Natural killer cell (primary cell): Measurements from ENCODE around the gene CFB. TPM values are rescaled to one million over a fixed set of nuclear protein-coding genes. Genes with fewer than 3 reads are reported as not detected.
"Not testable (repeated sequence)": the region's sequence is repeated elsewhere in the genome, so short reads cannot be mapped to it uniquely, and the experiment has no call there.

Experiments
- ATAC-seq, 3 donors: fragments of 150-1000 bp in 2 of 3; fragments of 200-7000 bp in 1 of 3; cut with Tn5 transposase; 1 replicate in 1 of 3; 2 replicates in 2 of 3; pipeline ENCODE4 v1.10.0; 2021; ENCODE audit warnings: mild to moderate bottlenecking in 2 of 3, moderate library complexity in 2 of 3
- DNase-seq, 2 donors: peaks; one replicate each; pipeline versions ENCODE4 v3.0.0 to v3.0.0-alpha.2; 2013 to 2021; ENCODE audit warnings: mixed read lengths in 1 of 2
- H3K27ac ChIP-seq: one replicate; pipeline ENCODE4 v1.5.1; 2013; ENCODE audit warnings: mild to moderate bottlenecking, low read length
- H3K27me3 ChIP-seq: one replicate; pipeline ENCODE4 v1.6.1; 2013; ENCODE audit warnings: low read length; ENCODE audit not compliant: control insufficient read depth, insufficient read depth
- H3K36me3 ChIP-seq: one replicate; pipeline ENCODE4 v1.6.1; 2013; ENCODE audit warnings: low read length; ENCODE audit not compliant: control insufficient read depth, insufficient read depth
- H3K4me1 ChIP-seq: one replicate; pipeline ENCODE4 v1.6.1; 2013; ENCODE audit warnings: low read length; ENCODE audit not compliant: control insufficient read depth, insufficient read depth
- H3K4me3 ChIP-seq: one replicate; pipeline ENCODE4 v1.5.1; 2013; ENCODE audit warnings: low read length
- H3K9me3 ChIP-seq: one replicate; pipeline ENCODE4 v1.6.1; 2013; ENCODE audit warnings: low read length; ENCODE audit not compliant: control insufficient read depth, insufficient read depth
- H3K27ac Mint-ChIP-seq, 2 donors: one replicate each; pipeline ENCODE4 v1.8.0; 2022; ENCODE audit warnings: mild to moderate bottlenecking in 2 of 2, mixed read lengths in 2 of 2, moderate library complexity in 1 of 2
- H3K27me3 Mint-ChIP-seq, 2 donors: one replicate each; pipeline ENCODE4 v1.8.0; 2022; ENCODE audit warnings: low read depth in 2 of 2, mixed read lengths in 2 of 2
- H3K36me3 Mint-ChIP-seq: one replicate; pipeline ENCODE4 v1.8.0; 2022; ENCODE audit warnings: mixed read lengths
- H3K4me1 Mint-ChIP-seq, 2 donors: one replicate each; pipeline ENCODE4 v1.8.0; 2022; ENCODE audit warnings: mixed read lengths in 2 of 2
- H3K4me3 Mint-ChIP-seq: one replicate; pipeline ENCODE4 v1.8.0; 2022; ENCODE audit warnings: mild to moderate bottlenecking, moderate library complexity, mixed read lengths
- H3K9me3 Mint-ChIP-seq, 2 donors: one replicate each; pipeline ENCODE4 v1.8.0; 2022; ENCODE audit warnings: mixed read lengths in 2 of 2
- WGBS: methylation state at CpG from one replicate; pipeline ENCODE4 v1.1.7; 2013; ENCODE audit warnings: missing lambda C conversion rate; ENCODE audit not compliant: insufficient coverage; 5-methylcytosine and 5-hydroxymethylcytosine counted together
- intact Hi-C: fragments of 100-400 bp; cut with micrococcal nuclease; formaldehyde crosslinking; loops from one replicate; pipeline ENCODE4 v1.14.2; 2022
- total RNA-seq, 4 donors: library from RNA; stranded (reverse); fragments of 120-200 nt in 1 of 4; gene quantifications; one replicate each; pipeline versions ENCODE4 v1.2.3 to v1.2.4, GENCODE V29; 2013 to 2022
- TF ChIP-seq, protein P1 (sequence below): fragments of 200-600 bp; IDR thresholded peaks from one replicate; pipeline ENCODE4 v1.8.0; 2022; ENCODE audit warnings: antibody characterized with exemption

Gene CFB
- total RNA-seq, 3 donors from 2014 or later (not counting 1 experiment from before 2014, with no cell fraction given): 0.45 TPM; not detected in 2

- Mint-ChIP-seq H3K36me3 (no peaks in the 10 kb centered on the region), H3K27ac (no peak overlapping the region), H3K4me3 (no peak overlapping the region), H3K4me1 (peaks cover 10 to 19% of the 10 kb centered on the region in 2 donors), H3K9me3 (no peaks in the 10 kb centered on the region), H3K27me3 (peaks cover 0 to 5% of the 10 kb centered on the region in 2 donors)
- TF ChIP-seq, protein P1, sequence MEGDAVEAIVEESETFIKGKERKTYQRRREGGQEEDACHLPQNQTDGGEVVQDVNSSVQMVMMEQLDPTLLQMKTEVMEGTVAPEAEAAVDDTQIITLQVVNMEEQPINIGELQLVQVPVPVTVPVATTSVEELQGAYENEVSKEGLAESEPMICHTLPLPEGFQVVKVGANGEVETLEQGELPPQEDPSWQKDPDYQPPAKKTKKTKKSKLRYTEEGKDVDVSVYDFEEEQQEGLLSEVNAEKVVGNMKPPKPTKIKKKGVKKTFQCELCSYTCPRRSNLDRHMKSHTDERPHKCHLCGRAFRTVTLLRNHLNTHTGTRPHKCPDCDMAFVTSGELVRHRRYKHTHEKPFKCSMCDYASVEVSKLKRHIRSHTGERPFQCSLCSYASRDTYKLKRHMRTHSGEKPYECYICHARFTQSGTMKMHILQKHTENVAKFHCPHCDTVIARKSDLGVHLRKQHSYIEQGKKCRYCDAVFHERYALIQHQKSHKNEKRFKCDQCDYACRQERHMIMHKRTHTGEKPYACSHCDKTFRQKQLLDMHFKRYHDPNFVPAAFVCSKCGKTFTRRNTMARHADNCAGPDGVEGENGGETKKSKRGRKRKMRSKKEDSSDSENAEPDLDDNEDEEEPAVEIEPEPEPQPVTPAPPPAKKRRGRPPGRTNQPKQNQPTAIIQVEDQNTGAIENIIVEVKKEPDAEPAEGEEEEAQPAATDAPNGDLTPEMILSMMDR: no peak
- DNase-seq (no peak), ATAC-seq (no peak)
- Histone ChIP-seq H3K4me1 (peaks cover 17% of the 10 kb centered on the region), H3K9me3 (no peaks in the 10 kb centered on the region), H3K4me3 (no peak overlapping the region), H3K27ac (no peak overlapping the region), H3K27me3 (no peaks in the 10 kb centered on the region), H3K36me3 (no peaks in the 10 kb centered on the region)
- intact Hi-C loops: no loop called here
- 72% methylated on average over 3 of the region's 4 CpGs for WGBS
Measured at GRCh38 chr6:31906122-31906521, 39.8 kb upstream of the CFB start.

DNA sequence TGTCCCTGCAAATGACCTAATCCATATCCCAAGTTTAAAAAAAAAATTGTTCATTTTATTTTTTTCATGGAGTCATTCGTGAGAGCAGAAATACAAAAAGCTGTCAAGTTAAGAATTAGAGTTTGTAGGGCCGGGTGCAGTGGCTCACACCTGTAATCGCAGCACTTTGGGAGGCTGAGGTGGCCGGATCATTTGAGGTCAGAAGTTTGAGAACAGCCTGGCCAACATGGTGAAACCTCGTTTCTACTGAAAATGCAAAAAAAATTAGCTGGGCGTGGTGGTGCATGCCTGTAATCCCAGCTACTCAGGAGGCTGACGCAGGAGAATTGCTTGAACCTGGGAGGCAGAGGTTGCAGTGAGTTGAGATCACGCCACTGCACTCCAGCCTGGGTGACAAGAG, 39.2 kb upstream of the CFB start:
- intact Hi-C loops: not testable (repeated sequence)

DNA sequence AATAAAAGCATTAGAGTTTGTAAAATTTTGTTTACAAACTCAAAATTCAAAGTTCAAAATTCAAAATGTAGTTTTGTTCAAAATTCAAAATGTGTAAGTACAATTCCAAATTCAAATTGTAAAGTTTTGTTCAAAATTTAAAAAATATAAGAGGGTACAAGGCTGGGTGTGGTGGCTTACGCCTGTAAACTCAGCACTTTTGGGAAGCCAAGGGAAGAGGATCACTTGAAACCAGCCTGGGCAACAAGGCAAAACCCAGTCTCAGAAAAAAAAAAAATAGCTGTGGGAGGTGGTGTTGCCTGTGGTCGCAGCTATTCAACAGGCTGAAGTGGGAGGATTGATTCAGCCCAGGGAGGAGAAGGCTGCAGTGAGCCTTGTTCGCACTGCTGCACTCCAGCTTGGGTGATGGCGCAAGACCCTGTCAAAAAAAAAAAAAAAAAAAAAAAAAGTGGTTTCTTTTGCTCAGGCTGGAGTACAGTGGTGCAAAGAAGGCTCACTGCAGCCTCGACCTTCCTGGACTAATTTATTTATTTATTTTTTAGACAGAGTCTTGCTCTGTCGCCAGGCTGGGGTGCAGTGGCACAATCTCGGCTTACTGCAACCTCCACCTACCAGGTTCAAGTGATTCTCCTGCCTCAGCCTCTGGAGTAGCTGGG, 38.6 kb upstream of the CFB start:
- 48% methylated on average over 7 of the region's 7 CpGs for WGBS
- Mint-ChIP-seq H3K4me3 (no peak overlapping the region), H3K4me1 (peaks cover 10% of the 10 kb centered on the region in 2 donors), H3K36me3 (no peaks in the 10 kb centered on the region), H3K9me3 (no peaks in the 10 kb centered on the region), H3K27ac (no peak overlapping the region), H3K27me3 (peaks cover 0 to 6% of the 10 kb centered on the region in 2 donors)
- DNase-seq: no peak
- Histone ChIP-seq H3K4me3 (no peak overlapping the region), H3K27ac (no peak overlapping the region), H3K36me3 (no peaks in the 10 kb centered on the region), H3K9me3 (no peaks in the 10 kb centered on the region), H3K27me3 (no peaks in the 10 kb centered on the region), H3K4me1 (peaks cover 12% of the 10 kb centered on the region)
- peak; percentile 49 to 76 (median 73) for ATAC-seq
- intact Hi-C loops: no loop called here
- TF ChIP-seq, protein P1: no peak

More for the DNA sequence above, 39.2 kb upstream of the CFB start:
- H3K27ac Mint-ChIP-seq, H3K27ac ChIP-seq, H3K36me3 ChIP-seq, H3K9me3 Mint-ChIP-seq, ATAC-seq, H3K9me3 ChIP-seq, H3K4me3 Mint-ChIP-seq, H3K4me3 ChIP-seq, DNase-seq, H3K36me3 Mint-ChIP-seq, H3K27me3 Mint-ChIP-seq, H3K27me3 ChIP-seq: not testable (repeated sequence)
- H3K4me1 Mint-ChIP-seq: peaks cover 10 to 14% of the 10 kb centered on the region in 2 donors
- peaks cover 13% of the 10 kb centered on the region for H3K4me1 ChIP-seq
- WGBS: 80% methylated on average over 7 of the region's 8 CpGs

GRCh38 chr6:31908255-31908654, 37.6 kb upstream of the CFB start:
- intact Hi-C loops, H3K27me3 Mint-ChIP-seq, H3K27ac ChIP-seq, DNase-seq, H3K36me3 ChIP-seq, H3K27me3 ChIP-seq, H3K36me3 Mint-ChIP-seq, H3K4me1 ChIP-seq, H3K9me3 ChIP-seq, H3K9me3 Mint-ChIP-seq, H3K4me1 Mint-ChIP-seq, H3K4me3 ChIP-seq, H3K27ac Mint-ChIP-seq, H3K4me3 Mint-ChIP-seq, ATAC-seq: not testable (repeated sequence)
- 97% methylated on average over 3 of the region's 5 CpGs for WGBS
